GM13977 (cell line): ENCODE measurements around the gene PCSK2.
"Not testable (repeated sequence)": the region's sequence is repeated elsewhere in the genome, so short reads cannot be mapped to it uniquely, and the experiment has no call there.

Experiments
- DNase-seq: peaks from one replicate; pipeline ENCODE4 v3.0.0; 2012; ENCODE audit warnings: low spot score
- in situ Hi-C: fragments of 300-500 bp; cut with MboI; formaldehyde crosslinking; loops from one replicate; pipeline ENCODE4 v1.12.0; 2022; ENCODE audit warnings: low sequenced_read_pairs, low pct_unique_long_range_greater_than_20kb, mixed read lengths, inconsistent platforms; ENCODE audit not compliant: unreplicated experiment
- TF ChIP-seq, protein P1 (sequence below): IDR thresholded peaks from 2 replicates; pipeline ENCODE4 v1.5.1; 2012; ENCODE audit warnings: mild to moderate bottlenecking, control low read depth; ENCODE audit not compliant: insufficient read depth; ENCODE audit errors: extremely low read depth, missing control alignments

The PCSK2 gene

DNA sequence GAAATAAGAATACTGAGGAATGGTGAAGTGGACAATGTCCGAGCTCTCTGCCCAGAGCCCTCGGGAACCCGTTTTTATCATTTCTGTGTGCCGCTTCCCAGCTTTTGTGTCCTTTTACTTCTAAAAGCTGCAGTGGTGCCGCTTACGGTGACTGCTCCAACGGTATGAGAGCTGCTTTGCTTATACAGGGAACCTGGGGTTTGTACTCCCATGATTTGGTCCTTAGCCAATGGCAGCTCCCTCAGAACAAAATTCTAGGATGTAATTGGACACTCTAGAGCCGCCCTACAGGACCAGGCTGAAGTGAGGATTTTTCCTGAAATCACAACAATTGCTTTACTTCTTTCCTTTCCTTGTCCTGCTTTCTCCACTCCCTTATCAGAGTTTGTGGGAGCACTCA is 24.2 kb upstream of the PCSK2 start:
- TF ChIP-seq, protein P1, sequence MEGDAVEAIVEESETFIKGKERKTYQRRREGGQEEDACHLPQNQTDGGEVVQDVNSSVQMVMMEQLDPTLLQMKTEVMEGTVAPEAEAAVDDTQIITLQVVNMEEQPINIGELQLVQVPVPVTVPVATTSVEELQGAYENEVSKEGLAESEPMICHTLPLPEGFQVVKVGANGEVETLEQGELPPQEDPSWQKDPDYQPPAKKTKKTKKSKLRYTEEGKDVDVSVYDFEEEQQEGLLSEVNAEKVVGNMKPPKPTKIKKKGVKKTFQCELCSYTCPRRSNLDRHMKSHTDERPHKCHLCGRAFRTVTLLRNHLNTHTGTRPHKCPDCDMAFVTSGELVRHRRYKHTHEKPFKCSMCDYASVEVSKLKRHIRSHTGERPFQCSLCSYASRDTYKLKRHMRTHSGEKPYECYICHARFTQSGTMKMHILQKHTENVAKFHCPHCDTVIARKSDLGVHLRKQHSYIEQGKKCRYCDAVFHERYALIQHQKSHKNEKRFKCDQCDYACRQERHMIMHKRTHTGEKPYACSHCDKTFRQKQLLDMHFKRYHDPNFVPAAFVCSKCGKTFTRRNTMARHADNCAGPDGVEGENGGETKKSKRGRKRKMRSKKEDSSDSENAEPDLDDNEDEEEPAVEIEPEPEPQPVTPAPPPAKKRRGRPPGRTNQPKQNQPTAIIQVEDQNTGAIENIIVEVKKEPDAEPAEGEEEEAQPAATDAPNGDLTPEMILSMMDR, result no peak
- no peak for DNase-seq
- in situ Hi-C loops, result no loop called here

DNA sequence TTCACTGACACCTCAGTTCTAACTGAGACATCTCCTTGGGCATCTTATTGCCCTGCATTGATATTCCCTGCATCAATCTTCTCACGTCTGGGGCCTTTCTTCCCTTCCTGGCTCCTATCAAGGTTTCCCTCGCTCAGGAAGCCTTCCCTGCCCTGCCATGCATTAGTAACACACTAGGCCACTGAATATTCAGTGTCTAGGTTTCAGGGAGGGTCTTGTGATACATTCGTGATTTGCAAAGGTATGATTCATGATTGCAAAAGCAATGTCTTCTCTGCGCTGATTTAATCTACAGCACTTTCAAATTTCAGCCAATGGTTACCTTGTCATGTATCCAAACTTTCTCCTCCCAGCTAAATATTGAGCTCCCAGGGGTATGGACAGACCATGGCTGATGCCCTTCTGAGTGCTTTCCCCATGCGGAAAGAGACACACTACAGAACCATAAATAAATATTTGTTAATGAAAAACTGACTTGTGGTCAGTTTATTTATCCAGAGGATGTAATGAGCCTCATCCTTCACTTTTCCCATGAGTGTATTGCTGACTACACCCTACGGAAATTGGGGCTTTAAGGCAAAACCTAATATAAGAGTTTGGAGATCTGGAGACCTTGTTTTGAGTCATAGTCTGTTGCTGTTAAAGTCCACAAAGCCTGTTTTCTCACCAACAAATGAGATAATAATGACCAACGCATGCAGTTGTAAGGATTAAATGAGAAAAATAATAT is 21.6 kb upstream of the PCSK2 start:
- TF ChIP-seq, protein P1, result no peak
- in situ Hi-C loops, result no loop called here
- DNase-seq, result no peak

DNA sequence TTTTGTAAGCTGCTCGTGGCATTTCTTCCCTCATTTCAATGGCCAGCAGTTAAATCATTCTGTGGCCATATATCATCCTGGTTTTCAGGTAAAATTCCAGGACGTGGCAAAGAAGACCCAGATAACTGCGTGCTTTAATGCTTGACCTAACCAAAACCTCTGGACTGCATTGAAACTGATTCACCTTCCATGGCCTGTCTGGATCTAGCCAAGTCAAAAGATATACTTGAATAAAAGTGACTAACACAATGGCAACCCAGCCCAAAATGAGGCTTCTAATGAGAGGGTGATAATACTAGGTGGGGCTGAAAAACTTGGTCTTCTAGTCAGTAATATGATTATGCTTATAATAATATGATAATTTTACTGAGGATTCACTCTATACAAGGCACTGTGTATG is 16.5 kb upstream of the PCSK2 start:
- DNase-seq, result no peak
- TF ChIP-seq, protein P1, result no peak
- in situ Hi-C loops, result no loop called here

DNA sequence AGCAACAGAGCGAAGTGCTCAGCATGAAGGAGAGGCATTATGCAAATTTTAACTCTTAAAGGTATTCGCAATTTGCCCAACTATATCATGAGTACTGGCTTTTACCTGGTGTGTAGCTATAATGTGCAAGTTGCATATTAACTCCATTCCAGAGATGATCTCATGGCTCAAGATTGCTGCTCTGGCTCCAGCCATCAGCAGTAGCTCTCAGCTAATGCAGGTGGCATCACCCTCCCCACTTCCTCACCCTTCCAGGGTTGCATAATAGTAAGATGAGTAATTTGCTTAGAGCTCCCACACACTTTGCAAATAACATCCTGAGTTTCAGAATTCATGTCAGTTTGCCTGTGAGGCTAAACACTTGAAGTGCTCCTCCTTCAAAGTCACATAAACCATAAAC is 15.9 kb upstream of the PCSK2 start:
- TF ChIP-seq, protein P1, result no peak
- no peak for DNase-seq
- in situ Hi-C loops, result no loop called here

DNA sequence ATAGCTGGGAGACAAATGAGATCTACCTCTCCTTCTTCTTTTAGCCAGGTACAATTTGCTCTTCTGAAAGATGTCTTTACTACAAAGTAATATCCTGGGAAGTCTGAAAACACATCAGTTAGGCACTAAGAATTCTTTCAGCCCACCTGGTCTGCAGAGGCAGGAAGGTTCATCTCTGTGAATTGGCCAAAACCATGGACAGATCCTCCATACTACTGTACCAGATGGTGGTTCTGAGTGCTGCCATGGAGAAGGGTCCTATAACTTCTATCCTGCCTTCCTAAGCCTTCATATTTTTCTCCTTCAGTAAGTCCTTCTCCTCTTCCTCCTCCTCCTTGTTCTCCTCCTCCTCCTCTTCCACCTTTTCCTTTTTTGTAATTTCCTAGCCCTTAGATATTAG is 11.7 kb upstream of the PCSK2 start:
- TF ChIP-seq, protein P1, result no peak
- in situ Hi-C loops, result no loop called here
- DNase-seq, result no peak

DNA sequence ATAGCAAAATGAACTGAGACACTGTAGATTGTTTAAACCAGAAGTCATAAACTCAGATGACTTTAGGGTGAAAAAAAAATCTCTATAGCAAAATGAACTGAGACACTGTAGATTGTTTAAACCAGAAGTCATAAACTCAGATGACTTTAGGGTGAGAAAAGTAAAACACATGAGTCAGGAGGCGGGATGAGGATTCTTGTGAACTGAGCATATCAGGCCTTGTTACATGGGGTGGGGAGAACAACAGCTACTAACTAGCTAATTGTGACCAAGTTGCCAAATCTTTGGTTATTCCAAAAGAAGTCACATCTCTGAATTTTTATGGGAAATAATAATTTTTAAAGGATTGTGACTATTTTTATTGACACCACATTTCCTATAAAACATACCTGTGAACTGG is 7.0 kb upstream of the PCSK2 start:
- DNase-seq, in situ Hi-C loops: not testable (repeated sequence)

DNA sequence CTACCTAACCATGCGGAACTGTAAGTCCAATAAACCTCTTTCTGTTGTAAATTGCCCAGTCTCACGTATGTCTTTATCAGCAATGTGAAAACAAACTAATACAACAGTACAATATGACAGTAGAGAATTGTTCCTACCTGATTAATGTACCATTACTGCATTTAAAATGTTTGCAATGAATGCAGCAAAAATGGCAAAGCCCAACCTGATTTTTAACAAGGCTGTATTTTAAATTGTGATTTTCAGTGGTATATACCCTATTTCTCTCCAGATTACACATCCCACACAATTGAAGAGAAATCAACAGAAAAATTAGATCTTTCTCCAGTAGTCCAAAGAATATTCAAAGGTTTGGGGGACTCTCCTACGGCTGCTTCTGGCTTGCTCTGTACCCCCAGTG is 3.3 kb upstream of the PCSK2 start:
- DNase-seq, result no peak
- TF ChIP-seq, protein P1, result no peak
- in situ Hi-C loops, result no loop called here
